ENCODE measurements around the gene PLXNA2. TPM values are rescaled to one million over a fixed set of nuclear protein-coding genes. Genes with fewer than 3 reads are reported as not detected.

PLXNA2 gene
- total RNA-seq, 2 experiments from 2014 or later = 2.0 to 2.1 TPM

- ATAC-seq (ENCODE audit: low read depth) (no peak), DNase-seq (no peak)
- Mint-ChIP-seq H3K27me3 (no peaks in the 10 kb centered on the region), H3K4me1 (no peaks in the 10 kb centered on the region), H3K36me3 (no peaks in the 10 kb centered on the region), H3K9me3 (no peaks in the 10 kb centered on the region), H3K27ac (no peak overlapping the region), H3K4me3 (no peak overlapping the region)
- POLR2A ChIA-PET = no interaction called here
These were observed 188.6 kb downstream of the PLXNA2 start for GRCh38 chr1:208055535-208055934.

- no peaks in the 10 kb centered on the region for H3K4me1 Mint-ChIP-seq
- POLR2A ChIA-PET = no interaction called here
These were observed 189.2 kb downstream of the PLXNA2 start for GRCh38 chr1:208054911-208055379.

DNA sequence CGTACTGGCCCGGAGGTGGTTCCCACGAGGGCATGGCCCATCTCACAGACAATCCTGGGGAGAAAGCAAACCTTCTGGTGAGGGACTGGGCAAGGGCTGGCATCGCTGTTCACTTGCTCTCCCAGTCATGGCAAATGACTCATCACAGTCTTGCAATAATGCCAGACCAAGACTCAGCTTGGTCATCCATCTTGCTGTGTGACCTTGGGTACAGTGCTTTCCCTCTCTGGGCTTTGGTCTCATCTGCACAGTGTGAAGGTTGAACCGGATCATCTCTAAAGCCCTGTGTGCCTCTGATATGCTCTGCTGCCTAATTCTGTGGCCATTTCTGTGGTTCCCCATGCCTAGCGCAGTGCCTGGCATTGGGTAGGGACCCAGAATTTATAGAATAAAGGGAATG lies 189.7 kb downstream of the PLXNA2 start:
- POLR2A ChIA-PET = no interaction called here
- DNase-seq (no peak), ATAC-seq (ENCODE audit: low read depth) (no peak)
- Mint-ChIP-seq H3K27ac (no peak overlapping the region), H3K27me3 (no peaks in the 10 kb centered on the region), H3K4me1 (no peaks in the 10 kb centered on the region), H3K9me3 (no peaks in the 10 kb centered on the region), H3K36me3 (no peaks in the 10 kb centered on the region), H3K4me3 (no peak overlapping the region)

More at GRCh38 chr1:208054911-208055379, 189.2 kb downstream of the PLXNA2 start:
- Mint-ChIP-seq H3K4me3 (no peak overlapping the region), H3K36me3 (no peaks in the 10 kb centered on the region), H3K9me3 (no peaks in the 10 kb centered on the region), H3K27ac (no peak overlapping the region), H3K27me3 (no peaks in the 10 kb centered on the region)
- ATAC-seq (ENCODE audit: low read depth) = no peak
- DNase-seq = no peak

DNA sequence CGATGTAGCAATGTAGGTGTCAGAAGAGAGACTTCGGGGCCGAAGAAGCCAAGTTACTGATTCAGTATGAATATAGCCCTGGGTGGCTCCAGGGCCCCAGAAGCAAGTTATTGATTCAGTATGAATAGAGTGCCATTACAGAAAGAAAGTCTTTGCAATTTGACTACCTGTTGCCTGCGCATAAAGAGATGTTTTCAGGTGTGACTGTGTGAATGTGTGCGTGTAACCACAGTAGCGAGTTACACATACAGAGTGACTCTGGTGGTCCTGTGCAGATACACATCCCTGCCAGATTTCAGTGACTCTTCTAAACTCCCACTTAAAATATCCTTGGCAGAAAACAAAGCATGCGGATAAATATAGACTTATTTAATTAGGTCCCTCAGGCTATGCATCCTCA lies 190.5 kb downstream of the PLXNA2 start:
- Mint-ChIP-seq H3K36me3 (no peaks in the 10 kb centered on the region), H3K27me3 (no peaks in the 10 kb centered on the region), H3K9me3 (no peaks in the 10 kb centered on the region), H3K4me1 (peaks cover 4% of the 10 kb centered on the region), H3K4me3 (no peak overlapping the region), H3K27ac (no peak overlapping the region)
- POLR2A ChIA-PET = no interaction called here
- ATAC-seq (ENCODE audit: low read depth) = no peak
- no peak for DNase-seq

DNA sequence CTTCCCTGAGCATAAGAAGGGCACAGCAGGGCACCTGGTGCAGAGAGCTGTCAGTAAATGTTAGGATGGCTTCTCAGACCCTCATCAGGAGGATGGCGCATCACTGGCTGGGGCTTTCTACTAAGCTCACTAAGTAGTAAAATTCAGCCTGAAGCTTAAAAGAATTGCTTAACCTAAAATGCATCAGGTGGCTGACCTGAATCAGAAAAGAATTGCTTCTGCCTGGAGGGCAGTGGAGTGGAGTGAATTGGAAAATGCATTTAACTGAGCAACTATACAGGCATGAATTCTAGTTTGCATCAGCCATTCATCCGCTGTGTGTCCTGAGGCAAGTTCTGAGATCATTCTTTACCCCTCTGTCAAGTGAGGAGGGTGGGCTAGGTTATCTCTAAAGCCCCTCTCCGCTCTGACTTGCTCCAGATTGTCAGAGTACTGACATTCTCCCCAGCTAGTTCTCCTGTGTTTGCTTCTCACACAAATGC lies 191.2 kb downstream of the PLXNA2 start:
- no peaks in the 10 kb centered on the region for H3K36me3 Mint-ChIP-seq
- H3K4me3 Mint-ChIP-seq = no peak overlapping the region
- H3K27me3 Mint-ChIP-seq = no peaks in the 10 kb centered on the region
- POLR2A ChIA-PET = no interaction called here
- H3K9me3 Mint-ChIP-seq = no peaks in the 10 kb centered on the region
- peaks cover 4% of the 10 kb centered on the region for H3K4me1 Mint-ChIP-seq
- H3K27ac Mint-ChIP-seq = no peak overlapping the region
- DNase-seq (no peak), ATAC-seq (ENCODE audit: low read depth) (no peak)

DNA sequence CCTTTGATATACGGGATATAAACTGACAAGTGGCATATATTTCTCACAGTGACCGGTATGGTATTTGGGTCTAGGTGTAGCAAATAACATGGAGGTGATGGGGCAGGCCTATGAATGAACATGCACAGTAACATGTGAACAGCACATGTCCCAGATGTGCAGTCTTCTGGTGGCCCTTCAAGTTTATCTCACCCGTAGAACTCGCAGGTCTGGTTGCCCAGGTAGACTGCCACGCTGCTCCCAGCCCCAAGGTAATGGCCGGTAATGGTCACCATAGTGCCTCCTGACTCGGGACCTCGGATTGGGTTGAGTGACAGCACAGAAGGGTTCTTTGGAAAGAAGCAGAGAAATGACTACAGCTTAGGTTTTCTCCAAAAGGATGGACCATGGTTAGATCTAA lies 192.0 kb downstream of the PLXNA2 start:
- H3K4me3 Mint-ChIP-seq = no peak overlapping the region
- H3K27me3 Mint-ChIP-seq = no peaks in the 10 kb centered on the region
- no peak for ATAC-seq (ENCODE audit: low read depth)
- no peak overlapping the region for H3K27ac Mint-ChIP-seq
- peaks cover 4% of the 10 kb centered on the region for H3K4me1 Mint-ChIP-seq
- H3K36me3 Mint-ChIP-seq = no peaks in the 10 kb centered on the region
- H3K9me3 Mint-ChIP-seq = no peaks in the 10 kb centered on the region
- DNase-seq = no peak
- POLR2A ChIA-PET = no interaction called here

DNA sequence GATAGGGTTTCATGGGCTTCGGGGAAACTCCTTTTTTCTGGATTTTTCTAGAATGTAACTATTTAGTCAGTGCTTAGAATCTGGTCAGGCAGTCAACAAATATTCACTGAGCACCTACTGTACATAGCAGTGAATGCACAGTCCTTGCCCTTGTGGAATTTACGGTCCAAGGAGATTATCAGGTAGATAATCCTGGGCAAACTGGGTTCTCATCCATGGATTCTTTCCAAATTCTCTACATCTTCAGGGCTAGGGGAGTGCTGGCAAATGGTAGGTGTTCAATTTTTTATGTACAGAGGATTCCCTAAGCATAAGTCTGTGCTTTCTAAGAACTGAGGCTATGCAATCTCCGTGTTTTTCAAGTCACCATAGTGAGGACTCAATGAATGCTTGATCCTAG lies 192.5 kb downstream of the PLXNA2 start:
- Mint-ChIP-seq H3K9me3 (no peaks in the 10 kb centered on the region), H3K4me1 (peaks cover 5% of the 10 kb centered on the region), H3K36me3 (no peaks in the 10 kb centered on the region), H3K27ac (no peak overlapping the region), H3K4me3 (no peak overlapping the region), H3K27me3 (no peaks in the 10 kb centered on the region)
- no peak for ATAC-seq (ENCODE audit: low read depth)
- POLR2A ChIA-PET = no interaction called here
- DNase-seq = no peak

- H3K27ac Mint-ChIP-seq = no peak overlapping the region
- POLR2A ChIA-PET = no interaction called here
- peaks cover 2% of the 10 kb centered on the region for H3K27me3 Mint-ChIP-seq
- no peaks in the 10 kb centered on the region for H3K9me3 Mint-ChIP-seq
- H3K36me3 Mint-ChIP-seq = no peaks in the 10 kb centered on the region
- DNase-seq (no peak), ATAC-seq (ENCODE audit: low read depth) (no peak)
- peaks cover 21% of the 10 kb centered on the region for H3K4me1 Mint-ChIP-seq
- no peak overlapping the region for H3K4me3 Mint-ChIP-seq
These were observed 195.3 kb downstream of the PLXNA2 start for GRCh38 chr1:208048904-208049303.

DNA sequence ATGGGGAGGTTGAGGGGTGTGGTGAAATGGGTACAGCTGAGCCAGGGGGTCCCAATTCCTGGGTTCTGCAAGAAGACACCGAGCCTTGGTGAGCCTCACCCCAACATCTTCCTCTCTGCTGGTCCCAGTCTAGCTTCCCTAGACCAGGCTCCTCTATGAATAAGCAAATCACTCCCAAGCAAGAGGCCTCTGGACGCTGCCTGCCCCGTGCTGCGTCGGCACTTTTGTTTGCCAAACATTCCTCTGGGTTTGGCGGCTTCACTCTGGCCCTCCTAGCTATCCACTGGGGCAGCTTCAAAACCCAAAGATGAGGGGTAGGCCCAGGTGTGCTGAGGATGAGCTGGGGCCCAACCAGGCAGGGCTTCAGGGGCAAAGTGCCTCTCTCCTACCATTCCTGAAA lies 196.2 kb downstream of the PLXNA2 start:
- Mint-ChIP-seq H3K4me1 (peaks cover 21% of the 10 kb centered on the region), H3K9me3 (no peaks in the 10 kb centered on the region), H3K36me3 (no peaks in the 10 kb centered on the region), H3K27ac (no peak overlapping the region), H3K4me3 (no peak overlapping the region), H3K27me3 (peaks cover 4% of the 10 kb centered on the region)
- DNase-seq (no peak), ATAC-seq (ENCODE audit: low read depth) (no peak)
- POLR2A ChIA-PET = no interaction called here

DNA sequence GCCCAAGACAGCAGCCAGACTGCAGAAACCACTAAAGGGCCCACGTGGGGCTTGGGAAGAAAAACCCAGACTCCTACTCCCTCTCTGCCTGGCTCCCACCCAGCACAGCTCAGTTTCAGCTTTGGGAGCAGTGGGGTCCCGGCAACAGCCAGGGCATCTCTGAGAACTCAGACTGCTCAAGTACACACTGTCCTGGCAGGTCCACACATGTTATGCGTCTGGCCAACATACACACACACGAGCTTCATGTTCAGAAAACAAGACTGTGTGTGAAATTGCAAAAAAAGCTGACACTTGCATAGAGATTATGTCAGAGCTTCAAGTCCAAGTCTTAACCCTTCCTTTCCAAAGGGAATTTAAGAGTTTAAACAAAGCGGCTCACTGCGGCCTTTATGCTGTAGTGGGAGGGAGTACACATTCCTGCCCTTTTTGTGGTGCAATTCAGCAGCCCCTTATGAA lies 196.7 kb downstream of the PLXNA2 start:
- H3K36me3 Mint-ChIP-seq = no peaks in the 10 kb centered on the region
- POLR2A ChIA-PET = no interaction called here

DNA sequence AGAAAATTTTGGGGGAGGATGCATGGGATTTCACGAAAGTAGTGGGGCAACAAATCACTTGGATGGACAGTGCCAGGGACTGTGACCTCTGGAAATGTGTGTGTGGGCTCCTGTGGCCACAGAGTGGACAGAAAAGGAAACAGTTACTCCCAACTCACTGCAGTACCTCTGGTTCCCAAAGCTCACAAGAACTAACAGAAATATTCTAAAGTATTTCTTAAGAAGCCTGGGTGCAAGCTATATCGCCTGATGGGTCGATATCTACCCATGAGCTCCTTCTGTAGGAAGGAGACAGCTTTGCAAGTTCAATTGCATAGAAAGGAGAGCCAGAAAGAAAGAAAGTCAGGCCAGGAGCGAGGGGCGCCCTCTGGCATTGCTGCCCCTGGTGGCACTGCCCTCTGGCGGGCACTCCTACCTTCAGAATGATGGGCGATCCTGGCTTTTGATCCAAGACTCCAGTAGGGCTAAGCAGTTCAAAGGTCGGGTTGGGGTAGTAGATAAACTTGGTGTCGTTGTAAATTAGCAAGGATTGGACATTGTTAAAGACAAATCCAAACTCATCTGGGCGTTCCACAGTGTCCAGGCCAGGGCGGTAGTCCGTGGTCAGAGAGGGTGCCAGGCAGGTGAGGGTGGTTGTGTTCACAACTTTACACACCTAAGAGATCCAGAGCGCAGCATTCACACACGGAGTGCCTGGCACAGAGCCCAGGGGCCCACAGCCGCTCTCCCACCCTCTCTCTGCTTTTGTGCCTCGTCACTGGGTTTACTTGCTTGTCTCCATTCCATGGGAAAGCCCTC lies 198.5 kb downstream of the PLXNA2 start:
- no peak overlapping the region for H3K4me3 Mint-ChIP-seq
- POLR2A ChIA-PET = no interaction called here
- peaks cover 4% of the 10 kb centered on the region for H3K27me3 Mint-ChIP-seq
- H3K4me1 Mint-ChIP-seq = peaks cover 21% of the 10 kb centered on the region
- ATAC-seq (ENCODE audit: low read depth) (no peak), DNase-seq (no peak)
- no peak overlapping the region for H3K27ac Mint-ChIP-seq
- no peaks in the 10 kb centered on the region for H3K9me3 Mint-ChIP-seq
- H3K36me3 Mint-ChIP-seq = no peaks in the 10 kb centered on the region

More for the DNA sequence above, 196.7 kb downstream of the PLXNA2 start:
- Mint-ChIP-seq H3K4me1 (peaks cover 21% of the 10 kb centered on the region), H3K27ac (no peak overlapping the region), H3K27me3 (peaks cover 4% of the 10 kb centered on the region), H3K4me3 (no peak overlapping the region), H3K9me3 (no peaks in the 10 kb centered on the region)
- ATAC-seq (ENCODE audit: low read depth) (no peak), DNase-seq (no peak)

DNA sequence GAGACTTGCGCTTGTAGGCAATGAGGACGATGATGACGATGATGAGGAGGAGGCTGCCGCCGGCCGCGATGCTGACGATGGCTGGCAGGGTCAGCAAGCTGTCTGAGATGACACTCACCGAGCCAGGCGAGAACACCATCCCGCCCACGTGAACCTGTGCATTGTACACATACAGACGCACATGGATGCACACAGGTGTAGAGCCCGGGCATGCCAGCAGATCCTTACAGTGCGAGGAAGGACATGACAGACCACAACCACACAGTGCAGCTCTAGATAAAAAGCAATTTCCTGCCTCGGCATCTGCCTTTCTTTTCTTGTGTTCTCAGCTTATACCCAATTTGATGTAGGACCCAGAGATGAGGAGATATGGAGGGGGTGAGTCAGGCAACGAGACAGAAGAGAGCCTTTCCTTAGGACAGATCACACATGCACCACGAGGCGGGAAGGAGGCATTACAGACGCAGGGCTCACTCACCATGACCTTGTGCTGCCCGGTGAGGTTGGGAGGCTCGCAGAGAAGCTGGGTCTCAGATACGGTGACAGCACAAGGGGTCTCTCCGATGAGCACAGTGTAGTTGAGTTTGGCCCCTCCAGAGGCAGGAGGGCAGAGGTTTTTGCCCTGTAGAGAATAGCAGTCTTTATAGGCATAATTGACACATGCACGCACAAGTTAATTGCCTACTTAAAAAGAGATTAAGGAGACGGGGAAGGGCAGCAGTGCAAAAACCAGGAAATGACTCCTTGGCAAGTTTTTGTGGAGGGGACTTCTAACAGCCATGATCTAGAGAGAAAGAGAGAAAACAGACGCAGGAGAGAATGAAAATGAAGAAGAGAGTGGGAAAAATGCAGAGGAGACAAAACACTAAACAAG lies 199.4 kb downstream of the PLXNA2 start:
- POLR2A ChIA-PET = interaction anchor here (1.1 kb wide), 1 partner anchor 10 kb away, joined by 3 read pairs; no protein-coding TSS in a partner anchor

GRCh38 chr1:208043691-208044181 lies 200.4 kb downstream of the PLXNA2 start:
- no peaks in the 10 kb centered on the region for H3K9me3 Mint-ChIP-seq
- no peak overlapping the region for H3K27ac Mint-ChIP-seq
- no peak for ATAC-seq (ENCODE audit: low read depth)
- H3K4me3 Mint-ChIP-seq = peak overlapping the region; percentile 11
- DNase-seq = no peak
- H3K27me3 Mint-ChIP-seq = peaks cover 4% of the 10 kb centered on the region
- no peaks in the 10 kb centered on the region for H3K36me3 Mint-ChIP-seq
- H3K4me1 Mint-ChIP-seq = peaks cover 18% of the 10 kb centered on the region
- POLR2A ChIA-PET = no interaction called here

More for the DNA sequence above, 199.4 kb downstream of the PLXNA2 start:
- Mint-ChIP-seq H3K4me3 (peak overlapping the region; percentile 37), H3K4me1 (peaks cover 21% of the 10 kb centered on the region), H3K27ac (no peak overlapping the region), H3K36me3 (no peaks in the 10 kb centered on the region), H3K27me3 (peaks cover 4% of the 10 kb centered on the region), H3K9me3 (no peaks in the 10 kb centered on the region)
- ATAC-seq (ENCODE audit: low read depth) = peak; percentile 81
- DNase-seq = no peak
